H9 (cell line): ENCODE measurements around the gene SKIDA1. TPM values are rescaled to one million over a fixed set of nuclear protein-coding genes. Genes with fewer than 3 reads are reported as not detected.

Source experiments
- DNase-seq: peaks from one replicate; pipeline ENCODE4 v3.0.0-alpha.2; 2017
- H2AFZ ChIP-seq: one replicate; pipeline ENCODE4 v1.6.1; 2013; ENCODE audit warnings: mild to moderate bottlenecking, low read length, control low read depth, moderate library complexity
- H2AK5ac ChIP-seq: 2 replicates; pipeline ENCODE4 v1.6.1; 2013; ENCODE audit warnings: low read length, control low read depth, mixed read lengths; ENCODE audit not compliant: insufficient read length
- H2BK120ac ChIP-seq: one replicate; pipeline ENCODE4 v1.6.1; 2013; ENCODE audit warnings: low read depth, mild to moderate bottlenecking, low read length, control low read depth, inconsistent platforms; ENCODE audit not compliant: poor library complexity, severe bottlenecking
- H2BK12ac ChIP-seq: 2 replicates; pipeline ENCODE4 v1.6.1; 2013; ENCODE audit warnings: low read length, control low read depth, mixed read lengths, low read depth; ENCODE audit not compliant: insufficient read length
- H2BK15ac ChIP-seq: 2 replicates; pipeline ENCODE4 v1.6.1; 2013; ENCODE audit warnings: low read depth, low read length, control low read depth
- H2BK20ac ChIP-seq: one replicate; pipeline ENCODE4 v1.6.1; 2013; ENCODE audit warnings: low read depth, mild to moderate bottlenecking, low read length, control low read depth, inconsistent platforms; ENCODE audit not compliant: poor library complexity, severe bottlenecking
- H2BK5ac ChIP-seq: 2 replicates; pipeline ENCODE4 v1.6.1; 2013; ENCODE audit warnings: low read length, control low read depth, mixed read lengths; ENCODE audit not compliant: insufficient read length
- H3K14ac ChIP-seq: 2 replicates; pipeline ENCODE4 v1.6.1; 2013; ENCODE audit warnings: low read length, control low read depth; ENCODE audit not compliant: insufficient read depth
- H3K18ac ChIP-seq: 2 replicates; pipeline ENCODE4 v1.6.1; 2013; ENCODE audit warnings: low read depth, mild to moderate bottlenecking, mixed read lengths, low read length, control low read depth; ENCODE audit not compliant: insufficient read length
- H3K23ac ChIP-seq: 2 replicates; pipeline ENCODE4 v1.6.1; 2013; ENCODE audit warnings: low read length, control low read depth, mixed read lengths, low read depth; ENCODE audit not compliant: insufficient read length
- H3K23me2 ChIP-seq: 2 replicates; pipeline ENCODE4 v1.6.1; 2013; ENCODE audit warnings: low read depth, mild to moderate bottlenecking, mixed read lengths, low read length, control low read depth; ENCODE audit not compliant: insufficient read length, poor library complexity, severe bottlenecking
- H3K27ac ChIP-seq: 2 replicates; pipeline ENCODE4 v1.5.1; 2013; ENCODE audit warnings: low read length, control low read depth, mixed read lengths, low read depth; ENCODE audit not compliant: insufficient read length
- H3K27me3 ChIP-seq: 2 replicates; pipeline ENCODE4 v1.6.1; 2013; ENCODE audit warnings: low read length, control low read depth, inconsistent platforms; ENCODE audit not compliant: insufficient read depth
- H3K4ac ChIP-seq: 2 replicates; pipeline ENCODE4 v1.6.1; 2013; ENCODE audit warnings: low read depth, mild to moderate bottlenecking, control low read depth, inconsistent platforms, low read length, moderate library complexity
- H3K4me1 ChIP-seq: 2 replicates; pipeline ENCODE4 v1.6.1; 2013; ENCODE audit warnings: low read length, control low read depth, inconsistent platforms; ENCODE audit not compliant: insufficient read depth
- H3K4me2 ChIP-seq: 2 replicates; pipeline ENCODE4 v1.6.1; 2013; ENCODE audit warnings: low read length, control low read depth, mixed read lengths; ENCODE audit not compliant: insufficient read length, insufficient read depth
- H3K56ac ChIP-seq: 2 replicates; pipeline ENCODE4 v1.6.1; 2013; ENCODE audit warnings: low read depth, mild to moderate bottlenecking, mixed read lengths, low read length, control low read depth; ENCODE audit not compliant: insufficient read length
- H3K79me1 ChIP-seq: 2 replicates; pipeline ENCODE4 v1.6.1; 2013; ENCODE audit warnings: low read depth, mild to moderate bottlenecking, moderate library complexity, low read length, control low read depth, inconsistent platforms; ENCODE audit not compliant: insufficient read depth, poor library complexity, severe bottlenecking
- H3K79me2 ChIP-seq: 2 replicates; pipeline ENCODE4 v1.6.1; 2013; ENCODE audit warnings: low read length, control low read depth, inconsistent platforms; ENCODE audit not compliant: insufficient read depth
- H3K9ac ChIP-seq: 2 replicates; pipeline ENCODE4 v1.6.1; 2013; ENCODE audit warnings: low read length, control low read depth, mixed read lengths; ENCODE audit not compliant: insufficient read length; ENCODE audit errors: extremely low read depth
- H3K9me3 ChIP-seq: one replicate; pipeline ENCODE4 v1.6.1; 2013; ENCODE audit warnings: low read depth, low read length, inconsistent platforms; ENCODE audit not compliant: control insufficient read depth
- H3T11ph ChIP-seq: one replicate; pipeline ENCODE4 v1.6.1; 2013; ENCODE audit warnings: mild to moderate bottlenecking, low read length, control low read depth, inconsistent platforms
- H4K20me1 ChIP-seq: one replicate; pipeline ENCODE4 v1.6.1; 2013; ENCODE audit not compliant: control insufficient read depth, insufficient read length, insufficient read depth
- H4K5ac ChIP-seq: 2 replicates; pipeline ENCODE4 v1.6.1; 2013; ENCODE audit warnings: low read depth, mild to moderate bottlenecking, mixed read lengths, low read length, control low read depth; ENCODE audit not compliant: insufficient read length
- H4K8ac ChIP-seq: replicated peaks from 2 replicates; pipeline ENCODE4 v1.6.1; 2013; ENCODE audit warnings: low read length, control low read depth, mixed read lengths, low read depth; ENCODE audit not compliant: insufficient read length
- H4K91ac ChIP-seq: 2 replicates; pipeline ENCODE4 v1.6.1; 2013; ENCODE audit warnings: low read depth, mild to moderate bottlenecking, moderate library complexity, mixed read lengths, low read length, control low read depth; ENCODE audit not compliant: insufficient read length
- H3K27ac Mint-ChIP-seq, 3 experiments: 2 replicates in 2 of 3; 3 replicates in 1 of 3; pipeline ENCODE4 v1.8.0; 2020 to 2021; ENCODE audit warnings: mixed read lengths in 3 of 3, mild to moderate bottlenecking in 1 of 3, moderate library complexity in 1 of 3
- H3K27me3 Mint-ChIP-seq: 2 replicates; pipeline ENCODE4 v1.8.0; 2021; ENCODE audit warnings: low read depth, mild to moderate bottlenecking, moderate library complexity, mixed read lengths
- H3K36me3 Mint-ChIP-seq, 3 experiments: 2 replicates in 2 of 3; 3 replicates in 1 of 3; pipeline ENCODE4 v1.8.0; 2020 to 2021; ENCODE audit warnings: low read depth in 3 of 3, mixed read lengths in 3 of 3; ENCODE audit not compliant: insufficient read depth in 1 of 3
- H3K4me1 Mint-ChIP-seq, 2 experiments: 2 replicates each; pipeline ENCODE4 v1.8.0; 2020; ENCODE audit warnings: mixed read lengths in 2 of 2
- H3K4me3 Mint-ChIP-seq, 2 experiments: 2 replicates in 1 of 2; 3 replicates in 1 of 2; pipeline ENCODE4 v1.8.0; 2020 to 2021; ENCODE audit warnings: mild to moderate bottlenecking in 2 of 2, mixed read lengths in 2 of 2, moderate library complexity in 1 of 2
- H3K9me3 Mint-ChIP-seq, 2 experiments: 2 replicates in 1 of 2; 3 replicates in 1 of 2; pipeline ENCODE4 v1.8.0; 2020; ENCODE audit warnings: mild to moderate bottlenecking in 2 of 2, mixed read lengths in 2 of 2, moderate library complexity in 1 of 2
- CTCF ChIP-seq: fragments of 200-600 bp; sonication (generic); conservative IDR thresholded peaks from 3 replicates; pipeline ENCODE4 v1.8.0; 2021; ENCODE audit warnings: antibody characterized with exemption, mild to moderate bottlenecking
- WGBS: extraction: QIAGEN DNeasy Blood & Tissue Kit; methylation state at CpG from one replicate; pipeline ENCODE4 v1.1.7; 2013; ENCODE audit warnings: missing lambda C conversion rate, low lambda C conversion rate, mixed read lengths; ENCODE audit not compliant: insufficient read length; ENCODE audit errors: extremely low coverage; 5-methylcytosine and 5-hydroxymethylcytosine counted together
- total RNA-seq: library from RNA; stranded (reverse); gene quantifications from 2 replicates; pipeline ENCODE4 v1.2.1, GENCODE V29; 2021

The SKIDA1 gene
- total RNA-seq, 1 experiment from 2014 or later = 5.9 TPM

GRCh38 chr10:21482821-21483220 lies 42.7 kb downstream of the SKIDA1 start:
- Mint-ChIP-seq H3K27ac (no peak overlapping the region), H3K36me3 (peaks cover 5 to 9% (median 6%) of the 10 kb centered on the region in 3 experiments; a peak in 4 of 7 replicates), H3K4me1 (peaks cover 9 to 11% of the 10 kb centered on the region in 2 experiments), H3K27me3 (no peaks in the 10 kb centered on the region; the same call in 1 of the 2 replicates), H3K4me3 (no peak overlapping the region), H3K9me3 (peaks cover 3 to 5% of the 10 kb centered on the region in 2 experiments; a peak in 3 of 5 replicates)
- no peak overlapping the region for H2BK120ac ChIP-seq
- no peak overlapping the region for H2BK20ac ChIP-seq
- no peaks in the 10 kb centered on the region for H4K20me1 ChIP-seq
- H2BK12ac ChIP-seq = no peak overlapping the region
- no peak for TF ChIP-seq CTCF
- no peak overlapping the region for H4K5ac ChIP-seq
- H3K4me2 ChIP-seq = no peak overlapping the region
- H3K79me1 ChIP-seq = no peaks in the 10 kb centered on the region
- no peak overlapping the region for H3K4ac ChIP-seq
- H2BK5ac ChIP-seq = no peak overlapping the region
- H3K9me3 ChIP-seq = no peaks in the 10 kb centered on the region
- no peak overlapping the region for H2AK5ac ChIP-seq
- H3K14ac ChIP-seq = no peak overlapping the region
- H3K56ac ChIP-seq = no peak overlapping the region
- no peaks in the 10 kb centered on the region for H3K27me3 ChIP-seq
- H4K91ac ChIP-seq = no peak overlapping the region
- no peaks in the 10 kb centered on the region for H3K79me2 ChIP-seq
- H2AFZ ChIP-seq = no peak overlapping the region
- no peak overlapping the region for H3K23ac ChIP-seq
- H3K23me2 ChIP-seq = no peaks in the 10 kb centered on the region
- no peak overlapping the region for H3K18ac ChIP-seq
- no peak overlapping the region for H4K8ac ChIP-seq
- no CpG with 5 or more reads among the region's 3 CpGs for WGBS
- no peak overlapping the region for H3K27ac ChIP-seq
- no peak overlapping the region for H3T11ph ChIP-seq
- no peak overlapping the region for H3K9ac ChIP-seq
- H3K4me1 ChIP-seq = no peaks in the 10 kb centered on the region
- no peak overlapping the region for H2BK15ac ChIP-seq
- no peak for DNase-seq
